Esophagus squamous epithelium (tissue), 4 donors: ENCODE results near the gene KLHL5.

Experiments
- CTCF ChIP-seq, 6 experiments: fragments of 450-650 bp in 4 of 6; fragments of 200-600 bp in 2 of 6; sonication (generic) in 2 of 6; IDR thresholded peaks; one replicate each; pipeline ENCODE4 v1.5.1; 2016 to 2019; ENCODE audit warnings: antibody characterized with exemption in 6 of 6, mild to moderate bottlenecking in 4 of 6, moderate library complexity in 4 of 6
- POLR2A ChIP-seq, 4 donors: fragments of 450-650 bp; IDR thresholded peaks; one replicate each; pipeline ENCODE4 v1.6.1; 2017; ENCODE audit warnings: antibody characterized with exemption in 4 of 4, mild to moderate bottlenecking in 4 of 4, moderate library complexity in 3 of 4

- no peak for TF ChIP-seq CTCF (IDR thresholded peaks at IDR 0.05)
- no peak for TF ChIP-seq POLR2A (IDR thresholded peaks at IDR 0.05)
Observed at GRCh38 chr4:39056023-39056422, 6.0 kb upstream of the KLHL5 start.
